GM12873 (cell line): ENCODE results near the gene MSL1.

ENCODE experiments used
- TF ChIP-seq, protein P1 (sequence below): IDR thresholded peaks from 2 replicates; pipeline ENCODE4 v1.5.1; 2012; ENCODE audit warnings: low read depth, mild to moderate bottlenecking, moderate library complexity, low read length, control low read depth; ENCODE audit not compliant: insufficient read depth; ENCODE audit errors: missing control alignments

Gene MSL1, protein sequence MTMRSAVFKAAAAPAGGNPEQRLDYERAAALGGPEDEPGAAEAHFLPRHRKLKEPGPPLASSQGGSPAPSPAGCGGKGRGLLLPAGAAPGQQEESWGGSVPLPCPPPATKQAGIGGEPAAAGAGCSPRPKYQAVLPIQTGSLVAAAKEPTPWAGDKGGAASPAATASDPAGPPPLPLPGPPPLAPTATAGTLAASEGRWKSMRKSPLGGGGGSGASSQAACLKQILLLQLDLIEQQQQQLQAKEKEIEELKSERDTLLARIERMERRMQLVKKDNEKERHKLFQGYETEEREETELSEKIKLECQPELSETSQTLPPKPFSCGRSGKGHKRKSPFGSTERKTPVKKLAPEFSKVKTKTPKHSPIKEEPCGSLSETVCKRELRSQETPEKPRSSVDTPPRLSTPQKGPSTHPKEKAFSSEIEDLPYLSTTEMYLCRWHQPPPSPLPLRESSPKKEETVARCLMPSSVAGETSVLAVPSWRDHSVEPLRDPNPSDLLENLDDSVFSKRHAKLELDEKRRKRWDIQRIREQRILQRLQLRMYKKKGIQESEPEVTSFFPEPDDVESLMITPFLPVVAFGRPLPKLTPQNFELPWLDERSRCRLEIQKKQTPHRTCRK

DNA sequence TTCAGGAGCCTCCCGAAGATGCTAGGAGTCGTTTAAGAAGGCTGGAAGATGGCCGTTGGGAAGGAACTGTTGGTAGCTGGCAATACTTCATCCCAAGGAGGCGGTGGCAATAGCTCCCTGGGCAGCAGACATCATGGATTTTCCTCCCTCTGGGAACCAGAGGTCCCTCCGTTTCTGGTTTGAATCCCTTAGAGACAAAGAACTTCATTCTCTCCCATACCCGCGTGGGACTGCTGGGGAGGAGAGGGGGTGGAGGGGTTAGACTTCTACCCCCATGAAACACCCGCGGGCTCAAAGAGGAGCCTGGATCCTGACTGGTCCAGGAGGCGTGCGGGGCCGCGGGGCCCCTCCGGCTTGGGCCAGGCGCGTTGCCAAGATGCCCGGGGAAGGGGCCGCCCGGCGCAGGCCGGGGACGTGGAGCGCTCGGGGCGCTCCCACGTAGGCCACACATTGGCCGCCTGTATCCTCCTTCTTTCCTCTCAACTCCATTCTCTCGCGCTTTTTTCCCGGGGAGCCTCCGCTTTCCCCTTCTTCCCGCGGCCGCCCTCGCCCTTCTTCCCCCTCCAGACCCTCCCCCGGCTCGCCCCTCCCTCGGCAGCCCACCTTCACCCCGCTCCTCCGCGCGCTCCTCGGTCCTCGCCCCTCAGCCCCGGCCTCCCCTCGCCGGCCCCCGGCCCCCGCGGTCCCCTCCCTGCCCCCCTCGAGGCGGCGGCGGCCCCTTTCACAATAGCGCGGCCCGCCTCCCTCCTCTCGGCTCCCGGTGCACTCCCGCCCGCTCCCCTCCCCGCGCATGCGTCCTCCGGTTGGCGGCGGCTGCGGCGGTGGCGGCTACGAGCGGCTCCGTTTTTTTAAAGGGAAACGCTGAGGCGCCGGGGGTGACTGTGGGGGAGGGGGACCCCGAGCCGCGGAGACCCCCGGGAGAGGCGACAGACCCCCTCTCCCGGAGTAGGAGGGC lies at the start of gene MSL1:
Gene MSL1, plus strand, starts transcription at position 791 of the 955 bp plus-strand sequence. CDS start 642 bp downstream, outside the sequence.
- TF ChIP-seq, protein P1, sequence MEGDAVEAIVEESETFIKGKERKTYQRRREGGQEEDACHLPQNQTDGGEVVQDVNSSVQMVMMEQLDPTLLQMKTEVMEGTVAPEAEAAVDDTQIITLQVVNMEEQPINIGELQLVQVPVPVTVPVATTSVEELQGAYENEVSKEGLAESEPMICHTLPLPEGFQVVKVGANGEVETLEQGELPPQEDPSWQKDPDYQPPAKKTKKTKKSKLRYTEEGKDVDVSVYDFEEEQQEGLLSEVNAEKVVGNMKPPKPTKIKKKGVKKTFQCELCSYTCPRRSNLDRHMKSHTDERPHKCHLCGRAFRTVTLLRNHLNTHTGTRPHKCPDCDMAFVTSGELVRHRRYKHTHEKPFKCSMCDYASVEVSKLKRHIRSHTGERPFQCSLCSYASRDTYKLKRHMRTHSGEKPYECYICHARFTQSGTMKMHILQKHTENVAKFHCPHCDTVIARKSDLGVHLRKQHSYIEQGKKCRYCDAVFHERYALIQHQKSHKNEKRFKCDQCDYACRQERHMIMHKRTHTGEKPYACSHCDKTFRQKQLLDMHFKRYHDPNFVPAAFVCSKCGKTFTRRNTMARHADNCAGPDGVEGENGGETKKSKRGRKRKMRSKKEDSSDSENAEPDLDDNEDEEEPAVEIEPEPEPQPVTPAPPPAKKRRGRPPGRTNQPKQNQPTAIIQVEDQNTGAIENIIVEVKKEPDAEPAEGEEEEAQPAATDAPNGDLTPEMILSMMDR = no peak

DNA sequence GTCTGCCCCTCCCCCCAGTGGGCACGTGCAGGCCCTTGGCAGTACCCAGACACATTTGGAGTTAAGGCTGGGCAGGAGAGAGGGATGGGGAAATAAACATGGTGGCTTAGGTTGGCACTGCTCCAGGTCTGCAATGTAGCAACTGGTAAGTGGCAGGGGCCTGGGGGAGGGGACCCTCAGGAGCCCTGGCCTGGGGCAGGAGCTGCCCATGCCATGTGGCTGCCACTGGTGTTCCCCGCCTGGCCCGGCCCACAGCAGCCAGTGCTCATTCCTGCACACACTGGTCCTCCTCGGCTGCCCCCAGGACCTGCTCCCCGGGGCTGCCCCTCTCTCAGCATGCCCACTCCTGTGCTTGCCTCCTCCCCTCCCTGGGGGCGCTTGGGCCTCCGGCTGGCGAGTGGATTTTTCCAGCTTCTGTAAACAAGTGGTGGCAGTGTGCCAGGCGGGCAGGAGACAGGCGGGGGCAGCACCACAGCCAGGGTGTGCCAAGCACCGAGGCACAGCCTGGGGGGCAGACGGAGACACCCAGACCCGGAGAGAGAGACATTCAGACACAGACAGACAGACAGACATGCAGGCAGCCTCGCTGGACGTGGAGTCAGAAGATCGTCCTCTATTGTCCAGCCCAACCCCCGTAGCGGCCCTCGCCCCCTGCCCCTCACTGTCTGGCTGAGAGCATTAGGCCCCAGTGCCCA lies 49.6 kb upstream of the MSL1 start:
- TF ChIP-seq, protein P1 = no peak

DNA sequence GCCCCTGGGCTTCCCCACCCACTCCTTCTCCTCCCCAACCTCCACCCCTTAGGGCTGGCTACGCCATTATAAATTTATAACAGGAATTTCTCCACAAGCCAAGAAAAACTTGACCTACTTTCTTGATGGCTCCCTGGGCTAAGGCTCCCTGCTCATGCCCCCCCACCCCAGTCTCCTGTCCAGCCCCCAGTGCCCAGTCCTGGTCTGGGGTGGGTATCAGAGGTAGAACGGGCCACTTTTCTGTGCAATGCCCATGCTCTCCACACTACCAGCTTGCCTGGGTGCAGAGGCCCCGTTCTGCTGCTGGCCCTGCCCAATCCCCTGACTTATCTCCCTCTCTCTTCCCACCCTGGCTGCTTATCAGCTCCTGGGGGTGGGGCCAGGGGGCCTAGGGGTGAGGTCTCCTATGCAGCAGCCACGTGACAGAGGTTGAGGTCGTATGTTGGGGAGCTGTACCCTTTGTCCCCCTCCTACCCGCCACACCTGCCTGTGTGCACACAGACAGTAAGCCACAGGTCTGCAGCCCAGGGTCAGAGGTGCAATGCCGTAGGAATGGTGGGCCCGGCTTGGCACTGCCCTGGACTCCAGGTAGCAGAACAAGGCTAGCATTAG lies 48.9 kb upstream of the MSL1 start:
- TF ChIP-seq, protein P1 = no peak

DNA sequence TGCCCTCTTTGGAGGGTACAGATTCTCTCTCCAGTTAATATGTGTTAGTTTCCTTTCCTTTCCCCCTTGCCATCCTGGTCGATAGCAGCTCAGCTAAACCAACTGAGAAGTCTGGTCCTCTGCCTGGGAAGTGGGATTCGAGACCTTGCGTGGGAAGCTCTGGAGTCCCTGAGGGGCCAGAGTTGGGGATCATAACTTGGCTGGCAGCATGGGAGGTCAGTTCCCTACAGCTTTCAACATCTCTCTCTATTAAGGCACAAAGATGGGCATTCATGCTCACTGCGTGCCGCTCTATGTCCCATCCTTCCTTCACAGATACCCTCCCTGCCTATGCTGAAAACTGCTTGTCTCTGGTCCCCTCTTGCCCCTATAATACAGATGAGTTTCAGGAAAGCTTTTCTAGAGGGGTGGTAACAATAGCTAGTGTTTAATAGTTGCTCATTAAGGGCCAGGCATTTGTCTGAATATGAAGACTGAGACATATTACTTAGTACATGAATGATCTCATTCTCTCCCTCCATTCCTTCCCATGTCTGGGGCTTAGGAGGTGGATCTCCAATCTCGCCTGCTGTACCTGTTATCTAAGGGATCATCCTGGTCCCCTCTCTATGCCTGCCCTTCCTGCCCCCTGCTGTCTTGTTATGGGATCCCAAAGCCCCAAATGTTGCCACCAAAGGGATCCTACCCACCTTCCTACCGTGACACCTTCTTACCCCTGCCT lies 48.2 kb upstream of the MSL1 start:
- TF ChIP-seq, protein P1 = no peak

DNA sequence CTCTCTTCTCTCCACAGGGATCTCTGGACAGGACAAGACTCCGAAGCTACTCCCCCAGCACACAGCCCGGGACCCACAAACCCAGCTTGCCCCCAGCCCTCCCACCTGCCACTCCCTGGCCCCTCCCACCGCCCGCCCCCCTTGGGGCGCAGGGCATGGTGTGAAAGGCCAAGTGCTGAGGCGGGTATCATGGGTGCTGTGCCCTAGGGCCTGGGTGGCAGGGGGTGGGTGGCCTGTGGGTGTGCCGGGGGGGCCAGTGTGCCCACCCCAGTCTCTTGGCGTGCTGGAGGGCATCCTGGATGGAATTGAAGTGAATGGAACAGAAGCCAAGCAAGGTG lies 47.6 kb upstream of the MSL1 start:
- TF ChIP-seq, protein P1 = no peak

DNA sequence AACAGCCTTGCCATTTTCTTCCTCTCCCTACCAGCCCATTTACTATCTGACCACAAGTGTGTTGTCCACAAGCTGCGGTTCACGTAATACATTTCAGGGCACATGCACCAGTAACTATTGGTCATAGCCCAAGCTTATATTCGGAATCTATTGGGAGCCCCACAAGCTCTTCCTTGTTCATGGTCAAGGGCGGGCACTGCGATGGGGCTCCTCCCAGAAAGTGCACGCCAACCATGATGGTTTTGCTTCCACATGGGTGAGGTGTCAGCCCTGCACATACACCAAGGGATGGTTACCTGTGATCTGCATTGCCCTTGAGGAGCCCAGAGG lies 46.9 kb upstream of the MSL1 start:
- TF ChIP-seq, protein P1 = no peak
